NCI-H82 (cell line): ENCODE data around the gene DHRS12.

Source experiments
- DNase-seq: peaks from one replicate; lab custom pipeline; 2025; lab: John Stamatoyannopoulos, UW

The DHRS12 gene

GRCh38 chr13:51724721-51725120 is 79.2 kb downstream of the DHRS12 start:
- DNase-seq = no peak

GRCh38 chr13:51723529-51723928 is 80.4 kb downstream of the DHRS12 start:
- no peak for DNase-seq

DNA sequence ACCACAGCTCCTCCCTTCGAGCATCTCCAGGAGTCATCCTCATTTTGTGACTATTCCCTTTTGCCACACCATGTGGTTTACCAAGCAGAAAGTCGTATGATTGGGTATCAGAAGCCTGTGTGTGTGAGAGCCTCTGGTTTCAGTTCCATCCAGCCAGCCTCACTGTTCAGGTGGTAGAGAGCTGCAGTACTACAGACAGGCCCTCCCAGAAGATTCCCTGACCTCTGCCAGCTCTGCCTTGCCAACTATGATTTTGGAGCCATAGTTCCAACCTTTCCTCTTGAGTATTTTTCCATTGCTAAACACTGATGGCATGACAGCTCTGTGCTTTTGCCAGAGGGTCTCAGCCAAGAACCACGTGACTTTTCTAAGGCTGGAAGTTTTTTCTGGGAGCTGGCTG is 82.5 kb downstream of the DHRS12 start:
- no peak for DNase-seq

DNA sequence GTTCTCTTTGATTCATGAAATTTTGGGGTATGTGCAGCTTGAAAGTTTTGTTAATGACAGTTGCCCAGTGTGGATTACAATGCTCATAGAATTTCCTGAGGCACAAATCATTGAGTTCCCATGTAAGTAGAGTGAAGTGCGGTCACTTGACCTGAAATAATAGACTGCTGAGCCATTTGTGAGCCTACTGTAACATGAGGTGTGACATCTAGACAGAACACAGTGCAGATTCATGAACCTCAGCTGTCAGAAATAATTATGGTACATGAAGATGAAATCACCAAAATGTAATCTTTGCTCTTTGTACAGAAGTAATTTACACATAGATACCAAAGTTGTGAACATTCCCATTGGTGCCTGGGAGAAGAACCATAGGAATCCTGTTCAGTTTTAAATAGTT is 84.6 kb downstream of the DHRS12 start:
- no peak for DNase-seq
